ENCODE measurements around the gene WRAP53. TPM values are rescaled to one million over a fixed set of nuclear protein-coding genes. Genes with fewer than 3 reads are reported as not detected.

The WRAP53 gene
- total and polyA plus RNA-seq, 2 of the 13 experiments (the other 11 are each of a cell fraction or from before 2014, with no cell fraction given), result 7.0 to 19.5 TPM

- TF ChIP-seq, protein P1, sequence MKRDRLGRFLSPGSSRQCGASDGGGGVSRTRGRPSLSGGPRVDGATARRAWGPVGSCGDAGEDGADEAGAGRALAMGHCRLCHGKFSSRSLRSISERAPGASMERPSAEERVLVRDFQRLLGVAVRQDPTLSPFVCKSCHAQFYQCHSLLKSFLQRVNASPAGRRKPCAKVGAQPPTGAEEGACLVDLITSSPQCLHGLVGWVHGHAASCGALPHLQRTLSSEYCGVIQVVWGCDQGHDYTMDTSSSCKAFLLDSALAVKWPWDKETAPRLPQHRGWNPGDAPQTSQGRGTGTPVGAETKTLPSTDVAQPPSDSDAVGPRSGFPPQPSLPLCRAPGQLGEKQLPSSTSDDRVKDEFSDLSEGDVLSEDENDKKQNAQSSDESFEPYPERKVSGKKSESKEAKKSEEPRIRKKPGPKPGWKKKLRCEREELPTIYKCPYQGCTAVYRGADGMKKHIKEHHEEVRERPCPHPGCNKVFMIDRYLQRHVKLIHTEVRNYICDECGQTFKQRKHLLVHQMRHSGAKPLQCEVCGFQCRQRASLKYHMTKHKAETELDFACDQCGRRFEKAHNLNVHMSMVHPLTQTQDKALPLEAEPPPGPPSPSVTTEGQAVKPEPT (CRISPR knock-in tag; IDR thresholded peaks at IDR 0.05; ENCODE audit: low read depth), result peak; percentile 1; the same call in 1 of the 2 replicates
- TF ChIP-seq ZNF234 (CRISPR knock-in tag; conservative IDR thresholded peaks at IDR 0.05), result no peak
- TF ChIP-seq SNRNP70 (IDR thresholded peaks at IDR 0.05; ENCODE audit: low read depth, low read length), result no peak
- TF ChIP-seq GPBP1L1 (CRISPR knock-in tag; IDR thresholded peaks at IDR 0.05), result no peak
- no peak for TF ChIP-seq ZNF30 (CRISPR knock-in tag; IDR thresholded peaks at IDR 0.05)
- 0 out of 2 replicates have a peak, but pooled peaks have one; percentile 24 for TF ChIP-seq KDM5B (CRISPR knock-in tag; IDR thresholded peaks at IDR 0.05; ENCODE audit: borderline replicate concordance)
- TF ChIP-seq ZBTB38 (CRISPR knock-in tag; IDR thresholded peaks at IDR 0.05), result no peak
- no peak for TF ChIP-seq PAWR (CRISPR knock-in tag; IDR thresholded peaks at IDR 0.05; ENCODE audit: borderline replicate concordance)
- TF ChIP-seq, protein P2, sequence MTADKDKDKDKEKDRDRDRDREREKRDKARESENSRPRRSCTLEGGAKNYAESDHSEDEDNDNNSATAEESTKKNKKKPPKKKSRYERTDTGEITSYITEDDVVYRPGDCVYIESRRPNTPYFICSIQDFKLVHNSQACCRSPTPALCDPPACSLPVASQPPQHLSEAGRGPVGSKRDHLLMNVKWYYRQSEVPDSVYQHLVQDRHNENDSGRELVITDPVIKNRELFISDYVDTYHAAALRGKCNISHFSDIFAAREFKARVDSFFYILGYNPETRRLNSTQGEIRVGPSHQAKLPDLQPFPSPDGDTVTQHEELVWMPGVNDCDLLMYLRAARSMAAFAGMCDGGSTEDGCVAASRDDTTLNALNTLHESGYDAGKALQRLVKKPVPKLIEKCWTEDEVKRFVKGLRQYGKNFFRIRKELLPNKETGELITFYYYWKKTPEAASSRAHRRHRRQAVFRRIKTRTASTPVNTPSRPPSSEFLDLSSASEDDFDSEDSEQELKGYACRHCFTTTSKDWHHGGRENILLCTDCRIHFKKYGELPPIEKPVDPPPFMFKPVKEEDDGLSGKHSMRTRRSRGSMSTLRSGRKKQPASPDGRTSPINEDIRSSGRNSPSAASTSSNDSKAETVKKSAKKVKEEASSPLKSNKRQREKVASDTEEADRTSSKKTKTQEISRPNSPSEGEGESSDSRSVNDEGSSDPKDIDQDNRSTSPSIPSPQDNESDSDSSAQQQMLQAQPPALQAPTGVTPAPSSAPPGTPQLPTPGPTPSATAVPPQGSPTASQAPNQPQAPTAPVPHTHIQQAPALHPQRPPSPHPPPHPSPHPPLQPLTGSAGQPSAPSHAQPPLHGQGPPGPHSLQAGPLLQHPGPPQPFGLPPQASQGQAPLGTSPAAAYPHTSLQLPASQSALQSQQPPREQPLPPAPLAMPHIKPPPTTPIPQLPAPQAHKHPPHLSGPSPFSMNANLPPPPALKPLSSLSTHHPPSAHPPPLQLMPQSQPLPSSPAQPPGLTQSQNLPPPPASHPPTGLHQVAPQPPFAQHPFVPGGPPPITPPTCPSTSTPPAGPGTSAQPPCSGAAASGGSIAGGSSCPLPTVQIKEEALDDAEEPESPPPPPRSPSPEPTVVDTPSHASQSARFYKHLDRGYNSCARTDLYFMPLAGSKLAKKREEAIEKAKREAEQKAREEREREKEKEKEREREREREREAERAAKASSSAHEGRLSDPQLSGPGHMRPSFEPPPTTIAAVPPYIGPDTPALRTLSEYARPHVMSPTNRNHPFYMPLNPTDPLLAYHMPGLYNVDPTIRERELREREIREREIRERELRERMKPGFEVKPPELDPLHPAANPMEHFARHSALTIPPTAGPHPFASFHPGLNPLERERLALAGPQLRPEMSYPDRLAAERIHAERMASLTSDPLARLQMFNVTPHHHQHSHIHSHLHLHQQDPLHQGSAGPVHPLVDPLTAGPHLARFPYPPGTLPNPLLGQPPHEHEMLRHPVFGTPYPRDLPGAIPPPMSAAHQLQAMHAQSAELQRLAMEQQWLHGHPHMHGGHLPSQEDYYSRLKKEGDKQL (CRISPR knock-in tag; IDR thresholded peaks at IDR 0.05; ENCODE audit: low read depth), result no peak
- TF ChIP-seq NR0B2 (CRISPR knock-in tag; IDR thresholded peaks at IDR 0.05), result no peak
- TF ChIP-seq, protein P3, sequence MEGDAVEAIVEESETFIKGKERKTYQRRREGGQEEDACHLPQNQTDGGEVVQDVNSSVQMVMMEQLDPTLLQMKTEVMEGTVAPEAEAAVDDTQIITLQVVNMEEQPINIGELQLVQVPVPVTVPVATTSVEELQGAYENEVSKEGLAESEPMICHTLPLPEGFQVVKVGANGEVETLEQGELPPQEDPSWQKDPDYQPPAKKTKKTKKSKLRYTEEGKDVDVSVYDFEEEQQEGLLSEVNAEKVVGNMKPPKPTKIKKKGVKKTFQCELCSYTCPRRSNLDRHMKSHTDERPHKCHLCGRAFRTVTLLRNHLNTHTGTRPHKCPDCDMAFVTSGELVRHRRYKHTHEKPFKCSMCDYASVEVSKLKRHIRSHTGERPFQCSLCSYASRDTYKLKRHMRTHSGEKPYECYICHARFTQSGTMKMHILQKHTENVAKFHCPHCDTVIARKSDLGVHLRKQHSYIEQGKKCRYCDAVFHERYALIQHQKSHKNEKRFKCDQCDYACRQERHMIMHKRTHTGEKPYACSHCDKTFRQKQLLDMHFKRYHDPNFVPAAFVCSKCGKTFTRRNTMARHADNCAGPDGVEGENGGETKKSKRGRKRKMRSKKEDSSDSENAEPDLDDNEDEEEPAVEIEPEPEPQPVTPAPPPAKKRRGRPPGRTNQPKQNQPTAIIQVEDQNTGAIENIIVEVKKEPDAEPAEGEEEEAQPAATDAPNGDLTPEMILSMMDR (CRISPR knock-in tag; IDR thresholded peaks at IDR 0.05), result peak; percentile 23; the same call in 1 of the 2 replicates
- TF ChIP-seq PRDM4 (CRISPR knock-in tag; IDR thresholded peaks at IDR 0.05; ENCODE audit: borderline replicate concordance), result no peak
- TF ChIP-seq NCOA2 (CRISPR knock-in tag; IDR thresholded peaks at IDR 0.05), result no peak; the same call in 1 of the 2 replicates
Observed at GRCh38 chr17:7687072-7687907, 987 bp upstream of the WRAP53 start, which contains the start of gene TP53 (continued).
